ENCODE results near the gene SEMA7A. TPM values are rescaled to one million over a fixed set of nuclear protein-coding genes. Genes with fewer than 3 reads are reported as not detected.

The SEMA7A gene
- total RNA-seq, 1 donor from 2014 or later: 0.51 TPM

- H3K27ac Mint-ChIP-seq (ENCODE audit: unreplicated experiment): no peak overlapping the region
- no peak overlapping the region for H3K4me3 Mint-ChIP-seq (ENCODE audit: unreplicated experiment)
- H3K4me1 Mint-ChIP-seq (ENCODE audit: unreplicated experiment): peaks cover 25% of the 10 kb centered on the region
Measured at GRCh38 chr15:74420193-74420905, 13.4 kb downstream of the SEMA7A start.

GRCh38 chr15:74419432-74419831 is 14.3 kb downstream of the SEMA7A start:
- no peak overlapping the region for H3K27ac Mint-ChIP-seq (ENCODE audit: unreplicated experiment)
- no peaks in the 10 kb centered on the region for H3K9me3 Mint-ChIP-seq (ENCODE audit: unreplicated experiment)
- H3K4me1 Mint-ChIP-seq (ENCODE audit: unreplicated experiment): peaks cover 25% of the 10 kb centered on the region
- no peaks in the 10 kb centered on the region for H3K27me3 Mint-ChIP-seq (ENCODE audit: unreplicated experiment)
- DNase-seq (ENCODE audit: extremely low spot score, unreplicated experiment): no peak
- no peaks in the 10 kb centered on the region for H3K36me3 Mint-ChIP-seq (ENCODE audit: unreplicated experiment)
- H3K4me3 Mint-ChIP-seq (ENCODE audit: unreplicated experiment): no peak overlapping the region
- TF ChIP-seq CTCF (IDR thresholded peaks at IDR 0.05): no peak

More at GRCh38 chr15:74420193-74420905, 13.4 kb downstream of the SEMA7A start:
- H3K27me3 Mint-ChIP-seq (ENCODE audit: unreplicated experiment): no peaks in the 10 kb centered on the region
- no peaks in the 10 kb centered on the region for H3K9me3 Mint-ChIP-seq (ENCODE audit: unreplicated experiment)
- TF ChIP-seq CTCF (IDR thresholded peaks at IDR 0.05): no peak
- no peaks in the 10 kb centered on the region for H3K36me3 Mint-ChIP-seq (ENCODE audit: unreplicated experiment)
- DNase-seq (ENCODE audit: extremely low spot score, unreplicated experiment): no peak

- Mint-ChIP-seq H3K36me3 (ENCODE audit: unreplicated experiment) (no peaks in the 10 kb centered on the region), H3K27ac (ENCODE audit: unreplicated experiment) (no peak overlapping the region), H3K4me1 (ENCODE audit: unreplicated experiment) (peaks cover 25% of the 10 kb centered on the region), H3K4me3 (ENCODE audit: unreplicated experiment) (no peak overlapping the region), H3K9me3 (ENCODE audit: unreplicated experiment) (no peaks in the 10 kb centered on the region), H3K27me3 (ENCODE audit: unreplicated experiment) (no peaks in the 10 kb centered on the region)
- no peak for DNase-seq (ENCODE audit: extremely low spot score, unreplicated experiment)
- no peak for TF ChIP-seq CTCF (IDR thresholded peaks at IDR 0.05)
Measured at GRCh38 chr15:74418575-74419338, 15.0 kb downstream of the SEMA7A start.

GRCh38 chr15:74417670-74418069 is 16.1 kb downstream of the SEMA7A start:
- TF ChIP-seq CTCF (IDR thresholded peaks at IDR 0.05): no peak
- H3K4me1 Mint-ChIP-seq (ENCODE audit: unreplicated experiment): peaks cover 21% of the 10 kb centered on the region
- no peak overlapping the region for H3K4me3 Mint-ChIP-seq (ENCODE audit: unreplicated experiment)

GRCh38 chr15:74417225-74417624 is 16.5 kb downstream of the SEMA7A start:
- H3K4me1 Mint-ChIP-seq (ENCODE audit: unreplicated experiment): peaks cover 19% of the 10 kb centered on the region
- no peaks in the 10 kb centered on the region for H3K9me3 Mint-ChIP-seq (ENCODE audit: unreplicated experiment)
- no peak for DNase-seq (ENCODE audit: extremely low spot score, unreplicated experiment)
- H3K27me3 Mint-ChIP-seq (ENCODE audit: unreplicated experiment): no peaks in the 10 kb centered on the region
- no peak overlapping the region for H3K27ac Mint-ChIP-seq (ENCODE audit: unreplicated experiment)
- H3K4me3 Mint-ChIP-seq (ENCODE audit: unreplicated experiment): no peak overlapping the region
- no peaks in the 10 kb centered on the region for H3K36me3 Mint-ChIP-seq (ENCODE audit: unreplicated experiment)
- no peak for TF ChIP-seq CTCF (IDR thresholded peaks at IDR 0.05)

More at GRCh38 chr15:74417670-74418069, 16.1 kb downstream of the SEMA7A start:
- no peaks in the 10 kb centered on the region for H3K27me3 Mint-ChIP-seq (ENCODE audit: unreplicated experiment)
- H3K36me3 Mint-ChIP-seq (ENCODE audit: unreplicated experiment): no peaks in the 10 kb centered on the region
- H3K9me3 Mint-ChIP-seq (ENCODE audit: unreplicated experiment): no peaks in the 10 kb centered on the region
- DNase-seq (ENCODE audit: extremely low spot score, unreplicated experiment): no peak
- H3K27ac Mint-ChIP-seq (ENCODE audit: unreplicated experiment): no peak overlapping the region

Measured in osteocyte (in vitro differentiated cells).